ENCODE results near the gene MORN5.

MORN5 gene

DNA sequence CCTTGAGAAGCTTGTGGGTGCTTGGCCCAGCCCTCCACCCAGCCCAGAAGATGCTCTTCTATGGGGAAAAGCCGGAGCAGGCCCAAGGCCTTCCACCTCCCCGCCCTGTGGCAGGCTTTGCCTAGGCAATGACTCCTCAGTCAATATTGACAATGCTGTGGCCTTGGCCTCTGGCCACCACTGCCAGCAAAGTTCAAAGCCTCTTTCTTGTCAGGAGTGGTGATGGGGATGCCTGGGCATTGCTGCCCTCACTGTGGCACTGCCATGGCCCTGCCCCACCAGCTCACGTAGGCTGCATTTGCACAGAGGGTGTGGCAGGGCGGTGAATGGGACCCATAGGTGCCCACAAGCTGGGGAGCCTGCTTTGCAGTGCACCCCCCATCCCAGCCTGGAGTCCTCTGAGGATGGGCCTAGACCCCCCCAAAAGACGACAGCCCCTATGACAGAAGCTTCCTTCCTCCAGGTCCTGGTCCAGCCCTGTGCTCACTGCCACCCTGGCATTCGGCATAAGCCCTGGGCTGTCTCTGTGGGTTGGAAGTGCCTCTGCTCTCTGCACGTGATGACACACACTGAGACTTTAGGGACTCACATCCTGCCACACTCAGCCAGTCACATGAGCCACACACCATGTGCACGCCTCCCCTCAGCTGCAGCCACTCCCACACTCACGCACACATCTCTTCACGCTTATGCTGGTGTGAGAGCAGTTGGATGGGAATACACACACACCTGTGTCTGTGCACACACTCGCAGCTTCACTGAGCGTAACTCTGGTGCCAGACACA is 31.1 kb downstream of the MORN5 start:
- no peak for FAIRE-seq
- no peak for DNase-seq (ENCODE audit: low spot score)

DNA sequence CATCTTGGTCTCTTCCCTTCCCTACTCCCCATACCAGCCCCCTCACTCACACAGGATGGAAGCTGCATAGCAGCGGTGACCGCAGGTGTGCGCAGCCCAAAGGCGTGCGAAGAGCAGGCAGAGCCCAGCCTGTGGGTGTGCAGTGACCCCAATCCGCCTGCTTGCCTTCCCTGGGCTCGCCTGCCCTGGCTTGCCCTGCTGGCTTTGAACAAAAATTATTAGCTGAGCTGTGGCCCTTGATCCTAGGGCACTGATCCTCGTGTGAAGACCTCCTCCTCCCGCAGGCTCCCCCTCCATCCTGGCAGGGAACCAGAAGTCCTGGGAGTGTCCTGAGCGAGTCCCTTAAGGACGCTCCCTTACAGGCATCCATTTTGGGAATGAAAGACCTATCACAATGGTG is 31.9 kb downstream of the MORN5 start:
- no peak for DNase-seq (ENCODE audit: low spot score)
- FAIRE-seq, result no peak

DNA sequence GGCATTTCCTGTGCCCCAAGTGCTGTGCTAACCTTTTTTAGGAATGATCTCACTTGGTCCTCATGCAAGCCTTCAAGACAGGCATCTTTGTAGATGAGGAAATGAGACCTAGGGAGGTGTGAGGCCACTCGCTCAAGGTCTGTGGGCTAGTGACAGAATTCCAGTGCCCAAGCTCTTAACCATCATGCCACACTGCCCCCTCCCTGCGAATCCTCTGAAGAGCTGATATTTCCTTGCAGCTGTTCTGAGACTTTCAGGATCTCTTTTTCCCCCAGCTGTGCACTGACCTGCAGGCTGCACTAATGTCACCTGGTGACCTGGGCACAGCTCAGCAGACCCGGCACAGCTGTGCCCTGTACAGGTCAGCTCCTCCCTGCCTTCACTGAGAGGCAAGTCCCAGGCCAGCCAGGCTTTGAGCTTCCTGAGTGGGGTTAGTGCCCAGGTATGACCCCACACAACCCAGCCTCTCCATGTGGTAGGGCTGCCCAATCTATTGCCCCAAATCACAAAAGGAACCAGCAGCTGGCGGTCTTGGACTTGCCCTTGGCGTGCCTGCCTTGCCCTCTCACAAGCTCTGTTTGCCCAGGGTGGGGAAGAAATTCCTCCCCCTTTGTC is 32.7 kb downstream of the MORN5 start:
- no peak for FAIRE-seq
- DNase-seq (ENCODE audit: low spot score), result no peak

DNA sequence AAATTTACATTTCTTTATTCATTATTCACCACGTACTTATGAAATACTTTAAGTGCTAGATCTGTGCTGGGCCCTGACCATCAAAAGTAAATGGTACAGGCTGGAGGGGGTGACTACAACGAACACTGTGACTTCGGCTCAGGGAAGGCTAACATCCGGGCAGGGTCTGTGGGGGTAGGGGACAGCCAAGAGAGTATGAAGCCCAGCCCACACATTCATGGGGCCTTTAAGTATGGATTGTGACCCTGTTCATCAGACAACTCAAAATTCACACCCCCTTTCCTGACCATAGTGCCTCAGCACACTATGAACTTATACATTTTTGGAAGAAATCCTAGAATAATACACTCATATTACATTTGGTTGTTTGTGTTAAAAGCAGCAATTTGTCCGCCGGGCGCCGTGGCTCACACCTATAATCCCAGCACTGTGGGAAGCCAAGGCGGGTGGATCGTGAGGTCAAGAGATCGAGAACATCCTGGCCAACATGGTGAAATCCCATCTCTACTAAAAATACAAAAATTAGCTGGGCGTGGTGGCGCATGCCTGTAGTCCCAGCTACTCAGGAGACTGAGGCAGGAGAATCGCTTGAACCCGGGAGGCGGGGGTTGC is 33.3 kb downstream of the MORN5 start:
- no peak for FAIRE-seq

DNA sequence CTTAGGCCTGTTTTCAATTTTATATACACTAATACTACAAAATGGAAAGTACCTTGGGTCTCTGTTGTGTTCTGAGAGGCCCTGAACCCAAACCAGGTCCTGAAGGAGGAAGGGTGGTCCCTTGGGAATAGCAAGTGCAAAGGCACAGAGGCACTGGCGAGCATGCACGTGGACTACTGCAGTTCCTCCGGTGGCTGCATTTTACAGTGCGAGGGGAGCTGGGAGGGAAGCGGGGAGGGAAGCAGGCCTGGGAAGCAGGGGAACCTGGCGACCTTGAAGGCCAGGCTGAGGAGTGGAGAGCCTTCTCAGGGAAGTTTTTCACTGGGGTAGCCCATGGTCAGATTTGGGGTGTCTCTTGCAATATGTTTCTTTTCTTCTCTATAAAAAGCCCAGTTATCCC is 33.9 kb downstream of the MORN5 start:
- DNase-seq (ENCODE audit: low spot score) (no peak), FAIRE-seq (no peak)

More for the DNA sequence above, 33.3 kb downstream of the MORN5 start:
- no peak for DNase-seq (ENCODE audit: low spot score)

DNA sequence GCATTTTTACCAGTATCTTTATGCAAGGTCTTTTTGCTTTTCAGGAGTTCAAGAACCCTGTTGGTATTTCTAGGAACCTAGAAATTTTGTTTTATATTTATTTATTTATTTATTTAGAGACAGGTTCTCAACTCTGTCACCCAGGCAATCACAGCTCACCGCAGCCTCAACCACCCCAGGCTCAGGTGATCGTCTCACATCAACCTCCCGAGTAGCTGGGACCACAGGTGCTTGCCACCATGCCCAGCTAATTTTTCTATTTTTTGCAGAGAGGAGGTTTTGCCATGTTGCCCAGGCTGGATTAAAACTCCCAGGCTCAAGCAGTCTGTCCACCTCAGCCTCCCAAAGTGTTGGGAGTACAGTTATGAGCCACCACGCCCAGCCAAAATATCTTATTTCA is 36.2 kb downstream of the MORN5 start:
- DNase-seq (ENCODE audit: low spot score) (no peak), FAIRE-seq (no peak)

DNA sequence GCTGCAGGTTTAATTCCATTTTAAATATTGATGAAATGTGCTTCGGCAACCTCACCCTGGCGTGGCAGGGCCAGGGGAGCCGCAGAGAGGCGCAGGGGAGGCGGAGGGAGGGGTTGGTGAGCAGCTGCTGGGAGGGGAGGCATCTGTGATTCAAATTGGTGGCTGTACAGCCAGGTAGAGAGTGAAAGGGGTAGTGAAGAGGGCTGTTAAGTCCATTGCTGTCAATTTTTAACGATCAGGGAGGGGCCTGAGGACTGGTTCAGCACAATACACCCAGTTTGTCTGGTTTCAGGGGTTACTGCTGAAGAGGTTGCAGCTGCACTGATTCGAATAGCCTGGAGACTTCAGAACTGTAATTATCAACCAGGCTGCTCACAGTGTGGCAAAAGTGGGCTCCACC is 37.7 kb downstream of the MORN5 start:
- no peak for FAIRE-seq

DNA sequence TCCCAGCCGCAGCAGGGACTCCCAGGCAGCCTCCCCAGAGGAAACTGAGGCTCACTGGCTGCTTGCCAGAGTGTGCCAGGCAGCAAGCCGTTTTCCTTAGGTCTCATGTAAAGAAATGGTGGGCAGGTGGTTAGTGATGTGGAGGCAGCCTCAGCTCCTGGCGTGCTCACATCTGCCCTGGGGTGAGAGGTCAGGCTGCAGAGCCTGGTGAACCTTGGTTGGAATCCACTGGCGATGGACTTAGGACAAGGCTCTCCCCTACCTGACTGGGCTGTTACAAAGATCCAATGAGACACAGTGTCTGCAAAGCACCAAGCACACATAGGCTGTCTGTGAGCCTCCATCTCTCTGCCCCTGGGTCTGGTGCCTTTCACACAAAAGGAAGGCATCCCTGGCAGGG is 38.2 kb downstream of the MORN5 start:
- FAIRE-seq (no peak), DNase-seq (ENCODE audit: low spot score) (no peak)

More for the DNA sequence above, 37.7 kb downstream of the MORN5 start:
- DNase-seq (ENCODE audit: low spot score), result no peak

DNA sequence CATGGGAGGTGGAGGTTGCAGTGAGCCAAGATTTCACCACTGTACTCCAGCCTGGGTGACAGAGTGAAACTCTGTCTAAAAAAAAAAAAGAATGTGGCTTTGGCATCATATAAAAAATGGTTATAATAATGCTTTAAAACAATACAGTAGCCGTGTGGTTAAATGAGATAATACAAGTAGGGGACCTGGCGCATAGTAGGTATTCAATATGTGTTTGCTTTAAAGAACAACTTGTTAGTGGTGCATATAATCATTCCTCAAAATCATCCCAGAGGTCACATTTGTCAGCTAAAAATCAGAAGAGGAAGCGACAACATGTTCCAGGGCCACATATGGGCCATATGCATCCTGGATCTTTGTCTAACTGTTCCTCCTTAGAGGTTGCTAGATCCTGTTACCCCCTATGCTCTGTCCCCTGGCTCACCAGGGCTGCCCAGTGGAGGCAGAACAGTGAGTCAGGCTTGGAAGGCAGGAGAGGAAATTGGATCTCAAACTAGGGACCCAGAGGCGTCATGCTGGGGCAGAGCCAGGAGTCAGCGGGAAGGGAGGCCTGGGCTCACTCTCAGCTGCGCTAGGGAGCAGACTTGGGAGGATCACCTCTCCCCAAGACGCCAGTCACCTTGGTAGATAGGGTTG is 41.4 kb downstream of the MORN5 start:
- no peak for FAIRE-seq

DNA sequence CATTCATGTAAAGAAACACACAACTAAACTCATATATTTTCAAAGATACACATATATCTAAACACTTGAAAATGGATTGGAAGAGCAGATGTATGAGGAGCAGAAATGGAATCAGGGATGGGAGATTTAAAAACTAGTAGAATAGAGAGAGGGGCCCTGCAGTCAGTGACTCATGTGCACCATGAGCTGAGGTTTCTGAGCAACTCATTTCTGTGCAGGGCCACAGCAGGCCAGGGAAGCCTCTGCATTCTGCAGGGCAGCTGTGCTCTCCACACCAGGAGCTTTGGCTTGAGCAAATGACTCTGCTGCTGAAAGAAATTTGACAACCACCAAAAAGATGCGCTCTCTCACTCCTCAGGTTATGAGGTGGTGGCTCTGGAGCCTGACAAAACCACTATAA is 41.9 kb downstream of the MORN5 start:
- FAIRE-seq (no peak), DNase-seq (ENCODE audit: low spot score) (no peak)

More for the DNA sequence above, 41.4 kb downstream of the MORN5 start:
- no peak for DNase-seq (ENCODE audit: low spot score)

DNA sequence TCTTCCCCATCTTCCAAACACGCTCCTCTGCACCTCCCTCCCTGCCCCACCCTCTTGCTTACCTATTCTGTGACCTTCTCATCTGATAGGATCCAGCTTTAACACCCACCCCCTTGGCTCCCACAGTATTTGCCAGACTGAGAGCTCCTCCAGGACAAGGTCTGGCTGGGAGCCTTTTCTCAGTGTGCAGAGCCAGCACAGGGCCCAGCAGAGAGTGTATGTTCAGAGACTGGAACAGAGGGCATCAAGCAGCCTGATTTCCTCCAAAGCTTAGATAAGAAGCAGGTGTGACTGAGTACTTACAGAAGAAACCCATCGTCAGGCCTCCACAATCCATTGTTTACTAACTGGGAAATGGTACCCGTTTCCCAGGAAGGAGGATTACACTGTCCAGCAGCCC is 42.4 kb downstream of the MORN5 start:
- DNase-seq (ENCODE audit: low spot score) (no peak), FAIRE-seq (no peak)

DNA sequence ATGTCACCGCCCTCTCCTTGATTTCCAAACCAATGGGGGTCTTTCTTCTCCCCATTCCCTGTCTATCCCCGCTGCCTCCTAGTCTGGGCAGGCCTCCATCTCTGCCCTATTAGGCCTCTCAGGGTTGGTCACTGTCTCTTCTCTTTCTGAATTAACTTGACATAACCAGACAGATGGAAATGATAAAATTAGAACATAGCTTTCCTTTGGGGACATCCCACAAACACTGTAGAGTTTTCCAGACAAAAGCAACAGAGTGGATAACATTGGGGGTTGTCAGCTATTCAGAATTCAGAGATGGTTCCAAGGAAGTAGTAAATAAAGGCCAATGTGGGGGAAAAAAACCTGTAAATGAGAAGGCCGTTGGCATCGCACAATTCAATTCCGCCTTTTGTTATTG is 44.3 kb downstream of the MORN5 start:
- DNase-seq (ENCODE audit: low spot score) (no peak), FAIRE-seq (no peak)

DNA sequence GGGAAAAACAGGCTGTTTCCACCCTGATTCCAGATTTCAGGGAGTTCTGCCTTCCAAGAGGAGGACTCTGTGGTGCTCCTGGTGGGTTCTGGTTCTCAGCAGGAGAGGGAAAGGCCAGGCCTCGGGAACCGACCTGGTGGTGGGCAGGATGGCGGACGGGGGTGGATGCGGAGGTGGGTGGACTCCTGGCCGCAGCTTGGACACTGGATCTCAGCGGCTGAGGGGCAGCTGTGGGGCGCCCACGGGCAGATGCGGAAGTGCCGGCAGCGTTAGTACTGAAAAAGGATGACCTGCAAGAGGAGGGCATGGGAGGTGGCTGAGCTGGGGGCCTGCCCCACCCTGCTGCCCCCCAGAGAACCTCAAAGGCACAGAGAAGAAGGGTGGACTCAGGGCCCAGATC is 44.8 kb downstream of the MORN5 start:
- FAIRE-seq (no peak), DNase-seq (ENCODE audit: low spot score) (no peak)

DNA sequence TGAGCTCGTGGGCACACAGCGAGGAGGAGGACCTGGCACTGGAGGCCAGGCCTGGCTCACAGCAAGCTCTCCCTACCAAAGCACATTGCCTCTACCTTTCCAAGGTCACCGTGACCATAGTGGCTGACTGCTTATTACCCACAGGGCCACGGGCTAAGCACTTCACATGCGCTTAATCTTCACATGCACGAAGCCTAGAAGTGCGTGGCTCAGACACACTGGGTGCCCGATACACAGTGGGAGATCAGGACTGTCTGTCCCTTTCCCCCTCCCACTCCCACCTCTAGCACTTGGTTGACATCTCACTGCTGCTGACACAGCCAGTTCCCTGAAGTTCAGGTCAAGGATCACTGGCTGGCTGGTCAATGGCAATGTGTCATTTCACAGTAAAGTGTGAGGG is 45.5 kb downstream of the MORN5 start:
- FAIRE-seq (no peak), DNase-seq (ENCODE audit: low spot score) (no peak)

DNA sequence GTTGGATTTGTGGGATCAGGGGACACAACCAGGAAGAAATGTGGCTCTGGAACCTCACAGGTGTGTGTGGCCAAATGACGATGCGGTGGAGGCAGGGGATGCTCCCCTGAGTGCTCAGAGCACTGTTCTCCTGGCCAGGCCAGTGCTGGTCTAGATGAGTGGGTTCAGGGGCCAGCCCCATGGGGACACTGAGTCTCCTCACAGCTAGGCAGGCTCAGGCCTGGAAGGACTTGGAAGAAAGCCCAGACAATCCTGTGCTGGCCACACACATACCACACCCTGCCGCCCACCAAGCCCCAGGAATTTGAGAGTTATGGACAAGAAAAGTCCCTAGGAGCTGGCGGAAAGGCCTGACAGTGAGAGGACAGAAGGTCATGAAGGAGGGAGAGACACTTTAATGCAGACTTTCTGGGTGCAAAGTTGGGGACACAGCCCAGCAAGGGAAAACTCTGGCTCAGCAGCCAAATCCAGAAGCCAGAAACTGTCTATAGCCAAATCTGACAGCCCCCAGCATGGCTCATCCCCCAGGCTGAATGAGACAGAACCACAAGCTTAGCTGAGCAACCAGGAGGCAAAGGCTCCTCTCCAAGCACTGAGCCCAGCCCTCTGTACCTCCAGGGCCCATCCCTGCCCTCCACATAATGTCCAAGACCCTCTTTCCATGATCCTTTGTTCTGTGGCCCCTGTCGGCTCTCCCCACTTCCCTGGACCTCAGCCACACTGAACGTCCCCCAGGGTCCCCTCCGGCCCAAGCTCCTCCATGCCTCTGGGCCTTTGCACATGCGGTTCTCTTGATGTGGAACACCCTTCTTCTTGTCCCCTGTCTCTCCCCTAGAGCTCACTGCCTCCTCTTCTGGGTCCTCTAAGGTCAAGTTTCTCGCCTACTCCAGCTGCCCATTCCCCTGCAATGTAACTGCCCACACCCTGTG is 46.7 kb downstream of the MORN5 start:
- DNase-seq (ENCODE audit: low spot score), result no peak

DNA sequence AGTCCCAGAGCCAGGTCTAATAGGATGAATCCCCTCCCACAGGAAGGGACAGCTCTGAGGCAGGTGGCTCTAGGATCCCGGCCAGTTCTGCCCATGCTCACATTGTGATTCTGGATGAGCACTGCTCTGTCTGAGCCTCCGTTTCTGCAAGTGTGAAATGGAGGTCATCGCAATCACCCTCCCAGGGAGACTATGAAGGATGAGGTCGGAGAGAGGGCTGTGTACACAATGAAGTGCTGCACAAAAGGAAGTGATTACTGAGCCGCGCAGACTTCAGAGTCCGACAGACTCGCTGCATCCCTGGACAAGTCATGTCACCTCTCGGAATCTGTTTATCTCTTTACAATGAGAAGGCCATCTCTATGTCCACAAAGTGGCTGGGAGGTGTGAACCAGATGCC is 47.4 kb downstream of the MORN5 start:
- no peak for DNase-seq (ENCODE audit: low spot score)
- no peak for FAIRE-seq

More for the DNA sequence above, 46.7 kb downstream of the MORN5 start:
- FAIRE-seq, result no peak

DNA sequence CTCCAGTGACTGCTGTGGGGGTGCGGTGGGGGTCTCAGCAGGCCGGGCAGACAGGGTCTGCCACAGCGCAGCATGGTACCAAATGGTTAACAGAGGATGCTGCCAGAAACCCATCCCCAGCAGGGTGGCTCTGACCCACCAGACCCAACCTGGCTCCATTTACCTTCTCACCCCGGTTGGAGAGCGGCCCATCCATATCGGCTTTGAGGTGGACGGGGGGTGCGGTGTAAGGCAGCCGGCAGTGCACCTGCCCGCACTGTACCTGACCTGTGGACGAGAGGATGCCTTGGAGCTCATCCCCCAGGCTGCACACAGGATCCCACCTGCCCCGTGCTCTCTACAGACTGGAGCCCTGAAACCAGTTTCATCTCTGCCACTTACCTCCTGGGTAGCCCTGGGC is 49.7 kb downstream of the MORN5 start:
- DNase-seq (ENCODE audit: low spot score) (no peak), FAIRE-seq (no peak)

DNA sequence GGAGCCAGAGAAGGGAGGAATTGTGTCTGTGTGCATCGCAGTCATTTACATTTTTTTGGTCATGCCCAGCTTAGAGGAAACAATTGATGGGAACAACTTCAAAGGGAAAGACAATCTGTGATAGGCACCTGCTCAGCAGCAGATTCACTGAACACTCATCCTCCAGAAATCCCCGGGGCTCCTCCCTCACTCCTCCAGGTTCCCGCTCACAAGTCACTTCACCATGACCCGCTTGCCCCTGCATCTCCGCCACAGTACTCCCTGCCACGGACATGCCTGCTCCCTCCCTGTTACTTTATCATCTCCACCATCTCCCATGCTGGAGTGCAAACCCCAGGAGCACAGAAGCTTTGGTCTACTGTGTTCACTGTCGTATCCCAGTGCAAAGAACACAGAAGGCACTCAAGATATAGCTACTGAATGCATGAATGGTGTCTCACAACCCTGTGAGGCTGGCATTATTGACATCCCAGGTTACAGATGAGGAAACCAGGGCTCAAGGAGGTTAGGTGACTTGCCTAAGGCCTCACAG is 52.8 kb downstream of the MORN5 start:
- DNase-seq (ENCODE audit: low spot score) (no peak), FAIRE-seq (no peak)

DNA sequence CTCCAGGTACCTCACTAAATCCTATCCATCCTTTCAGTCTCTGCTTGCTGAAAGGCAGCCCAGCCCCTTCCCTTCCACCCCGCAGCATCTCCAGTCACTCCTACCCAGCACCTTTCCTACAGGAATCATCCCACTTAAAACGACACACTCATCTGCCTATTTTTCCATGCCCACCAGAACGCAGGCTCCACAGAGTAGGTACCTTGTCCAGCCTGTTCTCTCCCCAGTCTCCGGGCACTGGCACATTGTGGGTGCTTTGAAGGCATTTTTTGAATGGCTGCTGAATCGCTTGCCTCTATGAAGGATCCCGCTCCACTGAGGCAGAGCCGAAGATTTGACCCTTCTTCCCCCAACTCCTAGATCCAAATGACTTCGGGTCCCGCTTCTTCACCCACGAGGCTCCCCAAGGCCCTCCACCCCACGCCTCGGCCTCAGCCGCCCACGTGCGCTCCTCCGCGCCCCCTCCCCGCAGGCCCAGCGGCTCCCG is 53.4 kb downstream of the MORN5 start:
- DNase-seq (ENCODE audit: low spot score), result no peak
- no peak for FAIRE-seq

DNA sequence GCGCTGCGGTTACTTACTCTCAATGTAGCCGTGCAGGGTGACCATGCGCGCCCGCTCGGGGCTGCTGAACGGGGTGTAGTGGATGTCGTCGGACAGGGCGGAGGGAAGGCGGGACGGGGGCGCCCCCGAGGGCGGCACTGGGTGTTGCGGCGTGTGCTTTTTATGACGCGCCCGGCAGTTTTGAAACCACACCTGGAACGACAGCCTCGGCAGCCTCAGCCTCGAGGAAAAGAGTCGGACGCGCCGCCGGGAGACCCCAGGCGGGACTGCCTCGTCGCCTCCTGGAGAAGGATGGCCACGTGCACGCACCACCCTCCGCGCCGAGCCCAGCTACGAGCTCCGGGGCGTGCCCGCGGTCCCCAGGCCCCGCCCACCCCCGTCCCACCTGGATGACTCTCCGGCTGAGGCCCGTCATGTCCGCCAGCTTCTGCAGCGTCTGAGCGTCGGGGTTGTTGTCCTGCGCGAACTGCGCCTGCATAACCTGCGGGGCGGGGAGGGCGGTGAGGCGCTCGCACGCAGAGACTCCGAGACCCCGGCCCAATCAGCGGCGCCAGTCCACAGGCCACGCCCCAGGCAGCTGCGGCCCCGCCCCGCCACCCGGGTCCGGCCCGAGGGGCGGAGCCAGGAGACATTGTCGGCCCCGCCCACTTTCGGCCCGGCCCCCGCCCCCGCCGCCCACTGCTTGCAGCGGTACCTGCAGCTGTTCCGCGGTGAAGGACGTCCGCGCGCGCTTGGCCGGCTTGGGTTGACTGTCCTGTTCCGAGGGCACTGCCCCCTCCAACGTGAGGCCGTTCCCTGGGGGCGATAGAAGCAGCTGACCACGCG is 54.1 kb downstream of the MORN5 start:
- FAIRE-seq (no peak), DNase-seq (ENCODE audit: low spot score) (no peak)

All from RCC 7860 (cell line).